ENCODE data around the gene SH3BP2. TPM values are rescaled to one million over a fixed set of nuclear protein-coding genes. Genes with fewer than 3 reads are reported as not detected.

Gene SH3BP2
- polyA plus RNA-seq, 1 donor (not counting 4 experiments of a cell fraction or from before 2014, with no cell fraction given) = 11.2 TPM

DNA sequence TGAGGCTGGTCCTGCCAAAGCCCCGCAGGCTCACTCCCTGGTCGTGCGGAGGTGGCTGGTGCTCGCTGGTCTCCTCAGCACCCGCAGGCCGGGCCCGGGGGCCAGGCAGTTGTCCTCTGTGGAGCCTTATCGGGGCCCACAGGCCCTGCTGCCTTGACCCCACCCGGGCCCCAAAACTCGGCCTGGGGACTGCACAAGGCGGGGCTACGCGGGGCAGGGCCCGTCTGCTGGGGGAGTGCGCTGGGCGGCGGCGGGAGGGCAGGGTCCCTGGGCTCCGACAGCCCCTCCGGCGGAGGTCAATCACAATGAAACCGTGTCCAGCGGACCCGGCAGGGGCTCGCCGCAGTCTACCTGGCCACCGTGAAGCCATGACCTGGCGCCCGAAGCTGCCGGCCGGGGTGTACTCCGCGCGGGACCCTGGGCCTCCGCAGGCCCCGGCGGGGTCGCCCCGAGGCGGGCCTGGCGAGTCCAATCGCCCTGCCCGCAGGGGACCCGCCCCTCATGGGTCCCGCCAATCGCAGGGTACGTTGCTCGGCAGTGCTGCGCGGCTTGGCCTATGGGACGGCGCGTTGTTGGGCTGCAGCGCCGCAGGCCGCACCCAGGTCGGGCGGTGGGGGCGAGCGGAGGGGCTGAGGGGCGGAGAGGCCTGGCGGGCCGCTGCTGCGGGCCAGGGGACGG, 50.5 kb downstream of the SH3BP2 start, which contains the start of gene ADD1:
Gene ADD1 (plus strand): TSS at position 582 of the 678 bp plus-strand sequence. CDS start 32,072 bp downstream, outside the sequence.
- H3K9me3 ChIP-seq (ENCODE audit: control insufficient read depth, low read depth, low read length) = no peaks in the 10 kb centered on the region
- dilution Hi-C loops (cut with MboI; ENCODE audit: extremely low pct_ligation_motif_present, low sequenced_read_pairs) = no loop called here
- H3K36me3 ChIP-seq (ENCODE audit: control insufficient read depth in 2 of 2, extremely low read depth in 1 of 2, insufficient read depth in 2 of 2, low read length in 2 of 2) = no peaks in the 10 kb centered on the region
- TF ChIP-seq, protein P1, sequence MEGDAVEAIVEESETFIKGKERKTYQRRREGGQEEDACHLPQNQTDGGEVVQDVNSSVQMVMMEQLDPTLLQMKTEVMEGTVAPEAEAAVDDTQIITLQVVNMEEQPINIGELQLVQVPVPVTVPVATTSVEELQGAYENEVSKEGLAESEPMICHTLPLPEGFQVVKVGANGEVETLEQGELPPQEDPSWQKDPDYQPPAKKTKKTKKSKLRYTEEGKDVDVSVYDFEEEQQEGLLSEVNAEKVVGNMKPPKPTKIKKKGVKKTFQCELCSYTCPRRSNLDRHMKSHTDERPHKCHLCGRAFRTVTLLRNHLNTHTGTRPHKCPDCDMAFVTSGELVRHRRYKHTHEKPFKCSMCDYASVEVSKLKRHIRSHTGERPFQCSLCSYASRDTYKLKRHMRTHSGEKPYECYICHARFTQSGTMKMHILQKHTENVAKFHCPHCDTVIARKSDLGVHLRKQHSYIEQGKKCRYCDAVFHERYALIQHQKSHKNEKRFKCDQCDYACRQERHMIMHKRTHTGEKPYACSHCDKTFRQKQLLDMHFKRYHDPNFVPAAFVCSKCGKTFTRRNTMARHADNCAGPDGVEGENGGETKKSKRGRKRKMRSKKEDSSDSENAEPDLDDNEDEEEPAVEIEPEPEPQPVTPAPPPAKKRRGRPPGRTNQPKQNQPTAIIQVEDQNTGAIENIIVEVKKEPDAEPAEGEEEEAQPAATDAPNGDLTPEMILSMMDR (optimal IDR thresholded peaks at IDR 0.05 in 1 of 3, IDR thresholded peaks at IDR 0.05 in 1 of 3, conservative IDR thresholded peaks at IDR 0.05 in 1 of 3; ENCODE audit: extremely low read depth in 1 of 3, insufficient read depth in 2 of 3, low read length in 3 of 3) = no peak
- TF ChIP-seq EZH2 (IDR thresholded peaks at IDR 0.05; ENCODE audit: low read length) = no peak
- DNase-seq (ENCODE audit: low read depth, low spot score) = peak; percentile 42
- peak within 1 kb of the TSS; percentile 86 for H2AFZ ChIP-seq (ENCODE audit: control insufficient read depth, low read length)
- H3K4me1 ChIP-seq (ENCODE audit: control insufficient read depth, extremely low read depth, insufficient read depth, low read length) = peaks cover 16% of the 10 kb centered on the region
- peak within 1 kb of the TSS; percentile 83 to 91 (median 85) for H3K4me3 ChIP-seq (ENCODE audit: control insufficient read depth in 2 of 3, extremely low read depth in 1 of 3, insufficient read depth in 2 of 3, low read depth in 1 of 3, low read length in 3 of 3)
- peak within 1 kb of the TSS; percentile 72 for H3K27ac ChIP-seq (ENCODE audit: control insufficient read depth, insufficient read depth, low read length)
- peaks cover 44% of the 10 kb centered on the region for H3K79me2 ChIP-seq (ENCODE audit: control insufficient read depth, insufficient read depth, low read length)
- H3K9ac ChIP-seq (ENCODE audit: control insufficient read depth, extremely low read depth, insufficient read depth, low read length) = peak within 1 kb of the TSS; percentile 91
- H4K20me1 ChIP-seq (ENCODE audit: control insufficient read depth, extremely low read depth, insufficient read depth, low read length) = peaks cover 6% of the 10 kb centered on the region
- H3K27me3 ChIP-seq (ENCODE audit: control insufficient read depth, extremely low read depth, insufficient read depth, low read length) = no peaks in the 10 kb centered on the region
- H3K4me2 ChIP-seq (ENCODE audit: control insufficient read depth, extremely low read depth, insufficient read depth, low read depth, low read length) = peak within 1 kb of the TSS; percentile 88
- no peak for FAIRE-seq
- no peaks in the 10 kb centered on the region for H3K9me1 ChIP-seq (ENCODE audit: control insufficient read depth, extremely low read depth, insufficient read depth, low read length)

DNA sequence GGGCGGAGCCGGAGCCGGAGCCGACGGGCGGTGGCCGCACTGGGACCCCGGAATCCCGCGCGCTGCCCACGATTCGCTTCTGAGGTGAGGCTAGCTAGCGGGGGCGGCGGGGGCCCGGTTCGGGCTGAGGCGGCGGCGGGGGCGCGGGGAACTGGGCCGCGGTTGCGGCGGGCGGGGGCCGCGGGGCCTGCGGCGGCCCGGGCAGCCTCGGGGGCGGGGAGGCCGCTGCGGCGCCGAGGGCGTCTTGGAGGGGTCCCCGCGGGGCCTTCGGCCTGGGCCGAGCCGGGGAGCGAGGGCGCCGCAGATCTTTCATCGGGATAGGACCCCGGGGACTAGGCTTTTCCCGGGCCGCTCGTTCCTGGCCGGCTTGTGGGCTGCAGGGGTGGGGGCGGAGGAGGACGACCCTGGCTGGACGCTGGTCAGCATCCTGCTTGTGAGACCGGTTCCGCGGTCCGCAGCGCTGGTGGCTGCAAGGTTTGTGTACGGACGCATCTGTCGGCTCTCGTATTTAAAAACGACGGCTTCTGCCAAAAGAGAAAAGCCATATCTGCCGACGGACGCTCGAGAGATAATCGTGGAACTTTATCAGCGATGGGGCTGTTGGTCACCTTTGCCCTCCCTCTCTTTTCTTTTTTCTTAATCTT, 51.2 kb downstream of the SH3BP2 start:
- no peaks in the 10 kb centered on the region for H3K9me1 ChIP-seq (ENCODE audit: control insufficient read depth, extremely low read depth, insufficient read depth, low read length)
- no peak for FAIRE-seq
- peak overlapping the region; percentile 88 for H3K4me2 ChIP-seq (ENCODE audit: control insufficient read depth, extremely low read depth, insufficient read depth, low read depth, low read length)
- peak overlapping the region; percentile 68 for H2AFZ ChIP-seq (ENCODE audit: control insufficient read depth, low read length)
- peaks cover 51% of the 10 kb centered on the region for H3K79me2 ChIP-seq (ENCODE audit: control insufficient read depth, insufficient read depth, low read length)
- TF ChIP-seq EZH2 (IDR thresholded peaks at IDR 0.05; ENCODE audit: low read length) = no peak
- TF ChIP-seq, protein P1 (optimal IDR thresholded peaks at IDR 0.05 in 1 of 3, IDR thresholded peaks at IDR 0.05 in 1 of 3, conservative IDR thresholded peaks at IDR 0.05 in 1 of 3; ENCODE audit: extremely low read depth in 1 of 3, insufficient read depth in 2 of 3, low read length in 3 of 3) = no peak
- peaks cover 15% of the 10 kb centered on the region for H3K4me1 ChIP-seq (ENCODE audit: control insufficient read depth, extremely low read depth, insufficient read depth, low read length)
- dilution Hi-C loops (cut with MboI; ENCODE audit: extremely low pct_ligation_motif_present, low sequenced_read_pairs) = no loop called here
- H3K9me3 ChIP-seq (ENCODE audit: control insufficient read depth, low read depth, low read length) = no peaks in the 10 kb centered on the region
- peak overlapping the region; percentile 83 to 91 (median 85) for H3K4me3 ChIP-seq (ENCODE audit: control insufficient read depth in 2 of 3, extremely low read depth in 1 of 3, insufficient read depth in 2 of 3, low read depth in 1 of 3, low read length in 3 of 3)
- peak overlapping the region; percentile 91 for H3K9ac ChIP-seq (ENCODE audit: control insufficient read depth, extremely low read depth, insufficient read depth, low read length)
- H4K20me1 ChIP-seq (ENCODE audit: control insufficient read depth, extremely low read depth, insufficient read depth, low read length) = peaks cover 6% of the 10 kb centered on the region
- no peaks in the 10 kb centered on the region for H3K36me3 ChIP-seq (ENCODE audit: control insufficient read depth in 2 of 2, extremely low read depth in 1 of 2, insufficient read depth in 2 of 2, low read length in 2 of 2)
- H3K27ac ChIP-seq (ENCODE audit: control insufficient read depth, insufficient read depth, low read length) = peak overlapping the region; percentile 61
- DNase-seq (ENCODE audit: low read depth, low spot score) = no peak
- H3K27me3 ChIP-seq (ENCODE audit: control insufficient read depth, extremely low read depth, insufficient read depth, low read length) = no peaks in the 10 kb centered on the region

Measured in keratinocyte (primary cell).